ENCODE results near the gene MAPKAP1. TPM values are rescaled to one million over a fixed set of nuclear protein-coding genes. Genes with fewer than 3 reads are reported as not detected.

The MAPKAP1 gene
- polyA plus RNA-seq, 1 donor from 2014 or later = 57.5 TPM

DNA sequence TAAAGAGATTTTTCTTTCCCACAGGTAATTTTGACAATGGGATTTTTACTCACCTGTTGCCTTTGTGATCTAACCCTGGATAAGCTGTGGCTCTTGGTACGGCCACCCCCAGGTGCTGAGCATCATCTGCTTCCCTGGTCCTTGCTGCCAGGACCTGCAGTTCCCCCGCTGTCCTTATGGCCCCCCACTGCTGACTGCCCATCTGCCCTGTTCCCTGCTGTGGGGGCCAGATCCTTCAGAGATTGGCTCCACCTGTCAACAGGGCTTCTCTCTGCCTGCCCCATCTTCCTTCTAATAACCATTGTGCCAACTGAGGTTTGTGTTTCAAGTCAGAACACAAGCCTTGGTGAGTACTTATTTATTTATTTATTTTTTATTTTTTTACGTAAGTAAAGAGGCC, 183.3 kb downstream of the MAPKAP1 start:
- Histone ChIP-seq H2AFZ (ENCODE audit: low read depth, low read length) (no peak overlapping the region), H3K9me3 (ENCODE audit: low read length) (no peaks in the 10 kb centered on the region), H3K4me2 (ENCODE audit: low read length) (no peak overlapping the region), H3K27me3 (ENCODE audit: insufficient read depth, low read depth, low read length) (no peaks in the 10 kb centered on the region), H3K9me2 (ENCODE audit: insufficient read depth, low read length) (no peaks in the 10 kb centered on the region), H3K36me3 (ENCODE audit: insufficient read depth, low read length) (no peaks in the 10 kb centered on the region), H3K27ac (ENCODE audit: low read length) (no peak overlapping the region), H3K79me2 (replicated peaks; ENCODE audit: insufficient read depth, low read length) (no peaks in the 10 kb centered on the region), H3K9ac (ENCODE audit: low read length) (no peak overlapping the region), H3F3A (ENCODE audit: insufficient read depth, low read length, poor library complexity, severe bottlenecking) (no peaks in the 10 kb centered on the region), H4K20me1 (ENCODE audit: insufficient read depth) (no peaks in the 10 kb centered on the region), H3K4me3 (ENCODE audit: low read length) (no peak overlapping the region)
- TF ChIP-seq TAF1 (IDR thresholded peaks at IDR 0.05; ENCODE audit: low read depth) = no peak

DNA sequence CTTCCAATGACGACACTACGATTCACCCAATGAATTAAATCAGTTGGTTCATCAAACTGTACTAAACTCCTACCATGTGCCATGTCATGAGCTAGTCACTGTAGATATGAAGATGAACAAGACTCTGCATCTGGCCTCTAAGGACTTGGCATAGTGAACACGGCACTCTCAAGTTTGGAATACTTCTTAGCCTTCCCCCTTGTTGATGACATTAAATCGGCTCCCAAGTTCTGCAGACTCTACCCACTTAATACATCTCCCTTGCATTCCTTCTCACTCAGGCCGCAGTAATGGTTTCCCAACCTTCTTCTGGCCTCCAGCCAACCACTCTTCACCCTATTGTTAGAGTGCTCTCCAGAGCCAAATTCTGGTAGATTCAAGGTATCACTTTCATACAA, 184.7 kb downstream of the MAPKAP1 start:
- Histone ChIP-seq H3K79me2 (replicated peaks; ENCODE audit: insufficient read depth, low read length) (no peaks in the 10 kb centered on the region), H3K36me3 (ENCODE audit: insufficient read depth, low read length) (no peaks in the 10 kb centered on the region), H3K9me3 (ENCODE audit: low read length) (no peaks in the 10 kb centered on the region), H3K4me3 (ENCODE audit: low read length) (no peak overlapping the region), H3K9ac (ENCODE audit: low read length) (no peak overlapping the region), H3K9me2 (ENCODE audit: insufficient read depth, low read length) (no peaks in the 10 kb centered on the region), H3F3A (ENCODE audit: insufficient read depth, low read length, poor library complexity, severe bottlenecking) (no peaks in the 10 kb centered on the region), H3K27ac (ENCODE audit: low read length) (no peak overlapping the region), H2AFZ (ENCODE audit: low read depth, low read length) (no peak overlapping the region), H3K4me2 (ENCODE audit: low read length) (no peak overlapping the region), H3K27me3 (ENCODE audit: insufficient read depth, low read depth, low read length) (no peaks in the 10 kb centered on the region), H4K20me1 (ENCODE audit: insufficient read depth) (no peaks in the 10 kb centered on the region)
- TF ChIP-seq, protein P1, sequence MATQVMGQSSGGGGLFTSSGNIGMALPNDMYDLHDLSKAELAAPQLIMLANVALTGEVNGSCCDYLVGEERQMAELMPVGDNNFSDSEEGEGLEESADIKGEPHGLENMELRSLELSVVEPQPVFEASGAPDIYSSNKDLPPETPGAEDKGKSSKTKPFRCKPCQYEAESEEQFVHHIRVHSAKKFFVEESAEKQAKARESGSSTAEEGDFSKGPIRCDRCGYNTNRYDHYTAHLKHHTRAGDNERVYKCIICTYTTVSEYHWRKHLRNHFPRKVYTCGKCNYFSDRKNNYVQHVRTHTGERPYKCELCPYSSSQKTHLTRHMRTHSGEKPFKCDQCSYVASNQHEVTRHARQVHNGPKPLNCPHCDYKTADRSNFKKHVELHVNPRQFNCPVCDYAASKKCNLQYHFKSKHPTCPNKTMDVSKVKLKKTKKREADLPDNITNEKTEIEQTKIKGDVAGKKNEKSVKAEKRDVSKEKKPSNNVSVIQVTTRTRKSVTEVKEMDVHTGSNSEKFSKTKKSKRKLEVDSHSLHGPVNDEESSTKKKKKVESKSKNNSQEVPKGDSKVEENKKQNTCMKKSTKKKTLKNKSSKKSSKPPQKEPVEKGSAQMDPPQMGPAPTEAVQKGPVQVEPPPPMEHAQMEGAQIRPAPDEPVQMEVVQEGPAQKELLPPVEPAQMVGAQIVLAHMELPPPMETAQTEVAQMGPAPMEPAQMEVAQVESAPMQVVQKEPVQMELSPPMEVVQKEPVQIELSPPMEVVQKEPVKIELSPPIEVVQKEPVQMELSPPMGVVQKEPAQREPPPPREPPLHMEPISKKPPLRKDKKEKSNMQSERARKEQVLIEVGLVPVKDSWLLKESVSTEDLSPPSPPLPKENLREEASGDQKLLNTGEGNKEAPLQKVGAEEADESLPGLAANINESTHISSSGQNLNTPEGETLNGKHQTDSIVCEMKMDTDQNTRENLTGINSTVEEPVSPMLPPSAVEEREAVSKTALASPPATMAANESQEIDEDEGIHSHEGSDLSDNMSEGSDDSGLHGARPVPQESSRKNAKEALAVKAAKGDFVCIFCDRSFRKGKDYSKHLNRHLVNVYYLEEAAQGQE (IDR thresholded peaks at IDR 0.05; ENCODE audit: borderline replicate concordance) = no peak
- TF ChIP-seq EZH2 (IDR thresholded peaks at IDR 0.05; ENCODE audit: borderline replicate concordance, insufficient read depth, low read length, poor library complexity, severe bottlenecking) (no peak), SMC3 (conservative IDR thresholded peaks at IDR 0.05; ENCODE audit: poor library complexity) (no peak), POLR2AphosphoS5 (IDR thresholded peaks at IDR 0.05) (no peak), TAF1 (IDR thresholded peaks at IDR 0.05; ENCODE audit: low read depth) (no peak), RAD21 (conservative IDR thresholded peaks at IDR 0.05) (no peak), MXI1 (conservative IDR thresholded peaks at IDR 0.05; ENCODE audit: poor library complexity, severe bottlenecking) (no peak), EP300 (conservative IDR thresholded peaks at IDR 0.05; ENCODE audit: poor library complexity, severe bottlenecking) (no peak)
- TF ChIP-seq, protein P2, sequence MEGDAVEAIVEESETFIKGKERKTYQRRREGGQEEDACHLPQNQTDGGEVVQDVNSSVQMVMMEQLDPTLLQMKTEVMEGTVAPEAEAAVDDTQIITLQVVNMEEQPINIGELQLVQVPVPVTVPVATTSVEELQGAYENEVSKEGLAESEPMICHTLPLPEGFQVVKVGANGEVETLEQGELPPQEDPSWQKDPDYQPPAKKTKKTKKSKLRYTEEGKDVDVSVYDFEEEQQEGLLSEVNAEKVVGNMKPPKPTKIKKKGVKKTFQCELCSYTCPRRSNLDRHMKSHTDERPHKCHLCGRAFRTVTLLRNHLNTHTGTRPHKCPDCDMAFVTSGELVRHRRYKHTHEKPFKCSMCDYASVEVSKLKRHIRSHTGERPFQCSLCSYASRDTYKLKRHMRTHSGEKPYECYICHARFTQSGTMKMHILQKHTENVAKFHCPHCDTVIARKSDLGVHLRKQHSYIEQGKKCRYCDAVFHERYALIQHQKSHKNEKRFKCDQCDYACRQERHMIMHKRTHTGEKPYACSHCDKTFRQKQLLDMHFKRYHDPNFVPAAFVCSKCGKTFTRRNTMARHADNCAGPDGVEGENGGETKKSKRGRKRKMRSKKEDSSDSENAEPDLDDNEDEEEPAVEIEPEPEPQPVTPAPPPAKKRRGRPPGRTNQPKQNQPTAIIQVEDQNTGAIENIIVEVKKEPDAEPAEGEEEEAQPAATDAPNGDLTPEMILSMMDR (IDR thresholded peaks at IDR 0.05; ENCODE audit: poor library complexity, severe bottlenecking) = no peak
